ENCODE results near the gene ETFRF1.
A peak's percentile ranks its signal among the peaks of the same experiment; 100 is the strongest.

Gene ETFRF1

DNA sequence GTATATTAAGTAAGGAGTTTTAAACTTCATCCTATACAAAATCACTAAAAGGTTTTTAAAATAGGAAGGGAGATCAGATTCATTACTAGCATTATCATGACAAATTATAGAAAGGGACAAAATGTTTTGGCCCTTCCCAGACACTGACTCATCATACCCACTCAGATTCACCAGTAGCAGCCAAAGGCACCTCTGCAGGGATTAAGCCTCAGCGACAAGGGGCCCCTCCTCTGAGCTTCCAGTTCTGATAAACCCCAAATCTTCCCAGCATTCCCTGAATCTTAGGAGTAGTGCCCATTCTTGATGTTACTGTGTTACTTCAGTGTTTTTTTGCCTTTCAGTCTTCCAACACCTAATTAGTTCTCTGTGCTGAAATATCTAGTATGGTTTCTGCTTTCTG is 41.2 kb downstream of the ETFRF1 start:
- DNase-seq, result no peak

GRCh38 chr12:25236626-25237025 is 41.6 kb downstream of the ETFRF1 start:
- no peak for DNase-seq

- peak; percentile 35 for DNase-seq
Measured at GRCh38 chr12:25241167-25242020, 46.4 kb downstream of the ETFRF1 start.

DNA sequence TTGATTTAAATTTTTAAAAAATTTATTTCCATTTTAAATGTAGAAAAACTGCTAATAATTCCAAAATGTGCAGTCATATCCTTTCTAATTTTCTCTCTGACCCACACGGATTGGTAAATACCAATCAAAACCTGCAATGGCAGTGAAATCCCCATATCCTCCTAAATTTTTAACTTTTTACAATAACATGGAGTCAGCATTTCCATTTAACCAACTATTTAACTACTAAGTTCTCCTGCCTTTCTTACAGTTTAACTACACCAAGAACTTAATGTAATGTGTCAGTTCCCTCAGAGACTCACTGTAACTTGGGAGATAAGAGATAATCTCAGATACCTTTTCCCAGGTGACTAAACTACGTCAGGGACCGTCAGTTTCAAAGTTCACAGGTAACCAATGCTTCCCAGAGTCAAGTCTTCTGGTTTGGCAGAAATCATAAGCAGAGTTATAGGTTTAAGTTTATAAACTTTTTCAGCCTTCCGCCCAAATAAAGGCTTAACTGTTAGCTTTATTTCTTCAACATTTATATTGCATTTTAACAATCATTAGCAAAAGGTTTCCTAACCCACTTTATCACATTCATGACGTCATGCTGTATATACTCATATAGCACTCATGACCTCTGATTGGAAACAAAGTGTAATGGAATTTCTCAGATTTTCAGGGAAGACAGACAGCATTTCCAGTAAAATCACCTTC is 48.1 kb downstream of the ETFRF1 start:
- DNase-seq, result no peak

- no peak for DNase-seq
Measured at GRCh38 chr12:25243680-25243990, 48.6 kb downstream of the ETFRF1 start.

- no peak for DNase-seq
Measured at GRCh38 chr12:25245491-25245890, 50.5 kb downstream of the ETFRF1 start.

DNA sequence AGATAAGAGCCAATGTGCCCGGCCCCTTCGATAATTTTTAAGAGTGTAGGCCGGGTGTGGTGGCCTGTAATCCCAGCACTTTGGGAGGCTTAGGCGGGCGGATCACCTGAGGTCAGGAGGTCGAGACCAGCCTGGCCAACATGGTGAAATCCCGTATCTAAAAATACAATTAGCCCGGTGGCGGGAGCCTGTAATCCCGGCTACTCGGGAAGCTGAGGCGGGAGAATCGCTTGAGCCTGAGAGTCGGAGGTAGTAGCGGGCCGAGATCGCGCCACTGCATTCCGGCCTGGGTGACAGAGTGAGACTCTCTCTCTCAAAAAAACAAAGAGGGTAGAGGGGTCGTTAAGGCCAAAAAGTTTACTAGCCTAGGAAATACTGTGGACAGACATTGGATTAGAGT is 53.1 kb downstream of the ETFRF1 start:
- no peak for DNase-seq

DNA sequence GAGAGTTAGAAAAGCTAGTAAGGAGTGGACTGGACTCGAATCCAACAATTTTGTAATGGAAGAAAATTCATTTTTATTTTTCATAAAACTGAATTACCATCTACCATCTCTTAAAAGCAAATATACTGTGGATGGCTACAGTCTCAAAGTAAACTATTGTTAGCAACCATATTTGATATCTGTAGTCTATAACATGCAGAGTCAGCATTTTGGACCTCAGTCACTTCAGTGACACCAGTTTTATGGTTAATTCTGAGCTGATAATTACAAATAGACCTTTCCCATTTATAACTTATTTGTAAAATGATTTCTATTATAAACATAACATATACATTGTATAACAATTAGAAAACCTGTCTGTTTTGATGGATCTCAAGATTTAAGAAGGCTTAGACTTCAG is 53.7 kb downstream of the ETFRF1 start:
- no peak for DNase-seq

DNA sequence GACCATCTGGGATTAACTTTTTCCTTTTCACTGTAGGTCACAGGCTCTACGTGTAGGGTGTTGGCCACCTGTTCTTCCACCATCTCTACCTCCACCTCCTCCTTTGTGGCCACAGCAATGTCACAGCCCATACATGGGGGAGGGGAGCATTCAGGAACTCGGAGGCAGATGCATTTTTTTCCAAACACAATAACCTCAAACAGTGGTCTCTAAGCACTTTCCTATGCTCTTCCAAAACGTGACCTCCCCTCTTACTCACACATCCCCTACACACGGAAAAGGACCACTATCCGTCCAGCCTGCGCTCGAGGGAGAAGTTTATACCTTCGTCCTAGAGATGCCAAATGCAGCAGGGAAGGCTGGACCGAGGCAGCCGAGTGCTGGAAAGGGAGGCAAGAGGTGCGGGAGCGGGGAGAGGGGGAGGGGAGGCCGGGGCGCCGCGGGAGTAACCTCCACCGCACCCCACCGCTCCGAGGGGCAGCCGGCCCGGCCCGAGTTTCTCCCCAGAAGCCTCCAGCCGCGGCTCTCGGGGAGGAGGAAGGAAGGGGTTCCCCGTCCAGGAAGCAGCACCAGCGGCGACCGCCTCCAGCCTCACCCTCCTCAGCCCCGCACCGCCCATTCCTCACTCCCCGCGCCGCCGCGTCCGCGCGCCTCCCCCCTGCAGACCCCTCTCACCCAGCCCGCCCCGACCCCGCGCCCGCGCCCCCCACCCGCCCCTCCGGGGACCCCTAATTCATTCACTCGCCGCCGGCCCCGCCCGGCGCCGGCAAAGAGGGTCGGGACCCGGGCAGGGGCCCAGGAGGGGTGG is 55.1 kb downstream of the ETFRF1 start:
- peak; percentile 30 for DNase-seq

- DNase-seq, result peak; percentile 95
Measured at GRCh38 chr12:25250744-25251730, 56.0 kb downstream of the ETFRF1 start, which contains the start of gene KRAS. KRAS (minus strand) TSS chr12:25250929.

- no peak for DNase-seq
Measured at GRCh38 chr12:25251769-25252168, 56.7 kb downstream of the ETFRF1 start.

DNA sequence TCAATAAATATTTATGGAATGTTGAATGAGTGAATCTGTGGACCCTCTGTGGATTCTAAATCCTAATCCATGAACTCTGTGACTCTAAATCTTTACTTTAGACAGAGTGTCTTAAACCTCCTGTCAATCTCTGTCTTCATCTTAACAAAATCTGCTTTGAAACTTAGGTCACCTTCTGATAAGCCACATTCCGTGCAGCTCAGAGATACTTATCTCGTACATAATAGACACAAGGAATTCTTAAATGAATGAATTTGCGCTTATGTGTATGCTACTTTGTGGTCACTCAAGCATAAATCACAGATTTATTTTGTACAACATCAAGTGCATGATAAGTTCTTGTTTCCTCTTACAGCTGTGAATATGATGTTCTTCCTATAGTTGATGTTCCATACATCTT is 57.9 kb downstream of the ETFRF1 start:
- DNase-seq, result no peak

DNA sequence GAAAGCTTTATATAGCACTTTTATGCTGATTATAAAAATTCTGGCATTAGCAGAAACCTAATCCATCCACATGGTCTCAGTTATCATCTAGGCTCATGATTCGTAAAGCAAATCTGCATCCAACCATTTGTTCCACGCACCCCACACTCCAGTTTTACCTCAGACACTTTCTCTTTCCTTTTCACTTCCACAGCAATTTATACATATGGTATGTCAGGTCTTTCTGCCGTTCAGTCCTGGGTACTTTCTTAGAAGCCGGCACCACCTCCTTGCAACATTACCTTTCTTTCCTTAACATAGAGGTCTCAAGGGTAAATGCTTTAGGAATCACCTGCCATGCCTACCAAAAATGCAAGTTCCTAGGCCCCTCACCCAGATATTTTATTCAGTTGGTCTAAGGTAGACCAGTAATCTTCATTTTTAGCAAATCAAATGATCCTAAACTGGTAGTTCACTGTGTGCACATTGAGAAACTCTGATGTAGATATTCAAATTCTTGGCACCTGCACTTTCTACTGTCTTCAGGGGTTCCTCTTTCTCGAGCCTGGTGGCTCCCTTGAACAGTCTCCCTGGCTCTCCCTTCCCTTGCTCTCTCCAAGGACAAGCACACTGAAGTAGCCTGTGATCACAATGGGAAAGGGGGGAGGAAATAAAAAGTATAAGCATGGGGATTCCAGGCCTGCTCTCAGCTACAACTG is 58.5 kb downstream of the ETFRF1 start:
- no peak for DNase-seq

- DNase-seq, result no peak
Measured at GRCh38 chr12:25254271-25254880, 59.3 kb downstream of the ETFRF1 start.

All from NCI-H1105 treated with DMSO at 0.1 percent for 48 hours (cell line).